GM12878 (cell line): ENCODE results near the gene CTRB1. TPM values are rescaled to one million over a fixed set of nuclear protein-coding genes. Genes with fewer than 3 reads are reported as not detected.

Source experiments
- ATAC-seq: fragments of 200-7000 bp; cut with Tn5 transposase; 3 replicates; pipeline ENCODE4 v1.9.1; 2020; ENCODE audit warnings: mild to moderate bottlenecking, moderate library complexity
- BruUV-seq: library from RNA; stranded (reverse); fragments of 400-500 nt; replicated peaks from 2 replicates; lab custom pipeline; 2021; lab: Mats Ljungman, UMichigan
- CTCF ChIA-PET: fragments of 300-600 bp; sonication (Branson Sonifier 250); formaldehyde crosslinking; extraction: SDS; loops from one replicate; lab custom pipeline; 2021; ENCODE audit warnings: inconsistent platforms; lab: Yijun Ruan, JAX
- POLR2A ChIA-PET: fragments of 350-600 bp; formaldehyde crosslinking; extraction: SDS; loops from one replicate; lab custom pipeline; 2021; ENCODE audit warnings: inconsistent platforms; lab: Charles Lee
- RAD21 ChIA-PET: fragments of 300-600 bp; sonication (Branson Sonifier 250); formaldehyde crosslinking; loops from one replicate; lab custom pipeline; 2023; ENCODE audit warnings: antibody characterized with exemption; ENCODE audit not compliant: unreplicated experiment; lab: Charles Lee
- SMC1A ChIA-PET: fragments of 300-600 bp; sonication (Branson Sonifier 250); formaldehyde crosslinking; loops from one replicate; lab custom pipeline; 2023; ENCODE audit not compliant: unreplicated experiment, uncharacterized antibody; lab: Charles Lee
- DNase-seq: peaks from one replicate; pipeline ENCODE4 v3.0.0-alpha.2; 2011; ENCODE audit warnings: low read depth, low spot score
- FAIRE-seq: peaks from 3 replicates; lab custom pipeline; 2011; peaks lifted over from hg19 to GRCh38; lab: Jason Lieb, UNC
- H2AFZ ChIP-seq: 2 replicates; pipeline ENCODE4 v1.6.0; 2011; ENCODE audit warnings: low read depth, low read length, control low read depth; ENCODE audit not compliant: control insufficient read depth
- H3K27ac ChIP-seq: 2 replicates; pipeline ENCODE4 v1.5.1; 2011; ENCODE audit warnings: control low read depth; ENCODE audit not compliant: control insufficient read depth, insufficient read depth
- H3K27me3 ChIP-seq, 2 experiments: replicated peaks in 1 of 2; 2 replicates each; pipeline versions ENCODE4 v1.6.0 to v1.6.1; 2011; ENCODE audit warnings: low read length in 1 of 2; ENCODE audit not compliant: control insufficient read depth in 2 of 2, insufficient read depth in 2 of 2
- H3K36me3 ChIP-seq, 2 experiments: 2 replicates each; pipeline ENCODE4 v1.5.1; 2011; ENCODE audit warnings: low read length in 1 of 2; ENCODE audit not compliant: control insufficient read depth in 2 of 2, insufficient read depth in 2 of 2
- H3K4me1 ChIP-seq: 2 replicates; pipeline ENCODE4 v1.6.1; 2011; ENCODE audit warnings: mild to moderate bottlenecking, low read length, moderate library complexity, mixed read lengths; ENCODE audit not compliant: control insufficient read depth, insufficient read depth
- H3K4me2 ChIP-seq: 2 replicates; pipeline ENCODE4 v1.6.0; 2011; ENCODE audit warnings: control low read depth; ENCODE audit not compliant: control insufficient read depth, insufficient read depth
- H3K4me3 ChIP-seq: fragments of 200-600 bp; sonication (generic); 2 replicates; pipeline ENCODE4 v1.5.1; 2016
- H3K79me2 ChIP-seq: 2 replicates; pipeline ENCODE4 v1.6.0; 2011; ENCODE audit warnings: low read length; ENCODE audit not compliant: control insufficient read depth, insufficient read depth
- H3K9ac ChIP-seq: 2 replicates; pipeline ENCODE4 v1.8.0; 2011; ENCODE audit warnings: low read length, control low read depth, mixed read lengths; ENCODE audit not compliant: control insufficient read depth, insufficient read depth
- H3K9me3 ChIP-seq: replicated peaks from 3 replicates; pipeline ENCODE4 v1.5.1; 2011; ENCODE audit warnings: mild to moderate bottlenecking, low read length; ENCODE audit not compliant: control insufficient read depth, insufficient read depth
- H4K20me1 ChIP-seq: 2 replicates; pipeline ENCODE4 v1.6.0; 2011; ENCODE audit not compliant: control insufficient read depth, insufficient read depth
- ASH2L ChIP-seq: fragments of 300-600, 200-600 bp; sonication (generic); IDR thresholded peaks from 2 replicates; pipeline ENCODE4 v1.6.1; 2017; ENCODE audit warnings: low read depth, mild to moderate bottlenecking, borderline replicate concordance
- ATF2 ChIP-seq: IDR thresholded peaks from 2 replicates; pipeline ENCODE4 v1.6.1; 2012; ENCODE audit warnings: low read length, inconsistent platforms
- CREM ChIP-seq: IDR thresholded peaks from 2 replicates; pipeline ENCODE4 v1.6.1; 2014; ENCODE audit warnings: antibody characterized with exemption, low read depth
- E2F8 ChIP-seq: fragments of 450-650 bp; IDR thresholded peaks from 2 replicates; pipeline ENCODE4 v1.6.1; 2018; ENCODE audit warnings: mild to moderate bottlenecking, low read depth, moderate library complexity; ENCODE audit not compliant: partially characterized antibody
- KAT2A ChIP-seq: conservative IDR thresholded peaks from 2 replicates; pipeline ENCODE4 v1.6.1; 2011; ENCODE audit warnings: low read depth, low read length; ENCODE audit not compliant: control insufficient read depth
- KDM1A ChIP-seq: fragments of 200-600 bp; sonication (generic); IDR thresholded peaks from 2 replicates; pipeline ENCODE4 v1.6.1; 2016; ENCODE audit warnings: borderline replicate concordance
- MEF2A ChIP-seq: IDR thresholded peaks from 2 replicates; pipeline ENCODE4 v1.6.1; 2011; ENCODE audit warnings: low read depth, mild to moderate bottlenecking, low read length, moderate library complexity; ENCODE audit not compliant: insufficient read depth
- RFX5 ChIP-seq: IDR thresholded peaks from 2 replicates; pipeline ENCODE4 v1.6.1; 2011; ENCODE audit warnings: low read depth, low read length, improper control_type of control experiment
- SMAD1 ChIP-seq: fragments of 450-650 bp; IDR thresholded peaks from 2 replicates; pipeline ENCODE4 v1.6.1; 2018; ENCODE audit warnings: mild to moderate bottlenecking, low read depth; ENCODE audit not compliant: partially characterized antibody
- SPI1 ChIP-seq: IDR thresholded peaks from 2 replicates; pipeline ENCODE4 v1.6.1; 2011; ENCODE audit warnings: low read depth, mild to moderate bottlenecking, low read length, moderate library complexity, borderline replicate concordance; ENCODE audit not compliant: insufficient read depth
- TCF3 ChIP-seq: IDR thresholded peaks from 2 replicates; pipeline ENCODE4 v1.6.1; 2012; ENCODE audit warnings: low read depth, mild to moderate bottlenecking, low read length, borderline replicate concordance; ENCODE audit not compliant: insufficient read depth
- TCF7 ChIP-seq: IDR thresholded peaks from 2 replicates; pipeline ENCODE4 v1.6.1; 2014; ENCODE audit warnings: antibody characterized with exemption, borderline replicate concordance
- USF1 ChIP-seq: IDR thresholded peaks from 2 replicates; pipeline ENCODE4 v1.6.1; 2011; ENCODE audit warnings: borderline replicate concordance, low read depth, mild to moderate bottlenecking, moderate library complexity, mixed read lengths, low read length; ENCODE audit not compliant: insufficient read depth; ENCODE audit errors: extremely low read length
- WGBS: methylation state at CpG from one replicate; pipeline ENCODE4 v1.1.6; 2016; ENCODE audit warnings: low lambda C conversion rate; ENCODE audit not compliant: insufficient replicate concordance, insufficient coverage; ENCODE audit errors: missing lambda C conversion rate; 5-methylcytosine and 5-hydroxymethylcytosine counted together
- in situ Hi-C: fragments of 300-500 bp; cut with MboI; formaldehyde crosslinking; loops from 9 replicates; pipeline ENCODE4 v1.14.3; 2018; ENCODE audit warnings: mixed read lengths
- intact Hi-C: fragments of 100-400 bp; cut with micrococcal nuclease; formaldehyde crosslinking; loops from one replicate; pipeline ENCODE4 v1.14.2; 2022; ENCODE audit not compliant: unreplicated experiment
- polyA plus RNA-seq, 11 experiments: library from polyadenylated mRNA; depleted of rRNA in 4 of 11; unstranded in 6 of 11; stranded (reverse) in 5 of 11; fragments of >200 nt; fragmentation: Nextera tagmentation in 4 of 11; fragmentation: Illumina TruSeq in 1 of 11; extraction: Ambion mirVana in 4 of 11; extraction: Trizol in 1 of 11; gene quantifications; 1 replicate in 1 of 11; 2 replicates in 10 of 11; pipeline versions ENCODE4 v1.2.1 to v1.2.3, GENCODE V29; 2011 to 2016; ENCODE audit warnings: inconsistent platforms in 2 of 11, missing spikeins in 2 of 11, low read depth in 1 of 11
- total RNA-seq, 4 experiments: library from RNA; depleted of rRNA in 3 of 4; stranded (reverse); fragments of >200 nt in 3 of 4; fragmentation: Illumina TruSeq in 1 of 4; extraction: Trizol in 1 of 4; gene quantifications; 2 replicates each; pipeline versions ENCODE4 v1.2.1 to v1.2.3, GENCODE V29; 2013 to 2021

The CTRB1 gene
- total and polyA plus RNA-seq, 10 of the 15 experiments (the other 5 are each of a cell fraction or from before 2014, with no cell fraction given), result 0.28 to 4.4 TPM; not detected in 8

GRCh38 chr16:75234856-75235696 lies 16.3 kb downstream of the CTRB1 start:
- Histone ChIP-seq H3K27me3 (no peaks in the 10 kb centered on the region), H3K27ac (no peak overlapping the region), H3K4me1 (no peaks in the 10 kb centered on the region), H2AFZ (no peak overlapping the region), H3K79me2 (no peaks in the 10 kb centered on the region), H3K4me2 (no peak overlapping the region), H3K9me3 (no peaks in the 10 kb centered on the region), H3K9ac (no peak overlapping the region), H3K36me3 (no peaks in the 10 kb centered on the region; a peak in 1 of 4 replicates), H4K20me1 (no peaks in the 10 kb centered on the region), H3K4me3 (no peak overlapping the region)
- 94% methylated on average over 43 of the region's 48 CpGs for WGBS
- no peak for ATAC-seq
- no peak for TF ChIP-seq ATF2
- no peak for TF ChIP-seq CREM
- TF ChIP-seq MEF2A, result no peak
- TF ChIP-seq TCF3, result no peak
- TF ChIP-seq ASH2L, result no peak
- TF ChIP-seq RFX5, result no peak
- no peak for TF ChIP-seq KAT2A
- no peak for TF ChIP-seq SPI1
- no peak for TF ChIP-seq KDM1A
- TF ChIP-seq SMAD1, result no peak
- TF ChIP-seq USF1, result no peak
- TF ChIP-seq TCF7, result no peak
- no peak for TF ChIP-seq E2F8
- SMC1A ChIA-PET, result interaction anchor here (1.1 to 3.1 kb wide), 6 partner anchors 10 to 155 kb away, joined by 3 to 42 read pairs (median 4); no protein-coding TSS in a partner anchor
- no TSS peak for BruUV-seq
- intact Hi-C loops (loop anchor here (1.0 to 10.0 kb wide), 5 partner anchors 38 to 530 kb away; no protein-coding TSS in a partner anchor), in situ Hi-C loops (loop anchor here (5.0 kb wide), 1 partner anchor 152 kb away; no protein-coding TSS in a partner anchor)
- POLR2A ChIA-PET, result no interaction called here
- no peak for FAIRE-seq
- RAD21 ChIA-PET, result interaction anchor here (1.4 to 7.9 kb wide), 5 partner anchors 52 to 167 kb away, joined by 3 to 150 read pairs (median 7); no protein-coding TSS in a partner anchor
- CTCF ChIA-PET, result interaction anchor here (0.9 to 10.6 kb wide), 16 partner anchors 10 to 282 kb away, joined by 3 to 243 read pairs (median 6); partner anchors contain the start of gene BCAR1
- DNase-seq, result no peak
